Retina (tissue), 1 donor: ENCODE measurements around the gene PDZD4.

ENCODE experiments used
- DNase-seq: peaks from one replicate; pipeline ENCODE4 v3.0.0-alpha.2; 2016

Gene PDZD4

GRCh38 chrX:153867139-153867538 is 36.8 kb upstream of the PDZD4 start:
- no peak for DNase-seq

- DNase-seq, result no peak
Observed at GRCh38 chrX:153866302-153867019, 36.1 kb upstream of the PDZD4 start.

- no peak for DNase-seq
Observed at GRCh38 chrX:153865685-153866084, 35.3 kb upstream of the PDZD4 start.

GRCh38 chrX:153865321-153865580 is 34.9 kb upstream of the PDZD4 start:
- no peak for DNase-seq

DNA sequence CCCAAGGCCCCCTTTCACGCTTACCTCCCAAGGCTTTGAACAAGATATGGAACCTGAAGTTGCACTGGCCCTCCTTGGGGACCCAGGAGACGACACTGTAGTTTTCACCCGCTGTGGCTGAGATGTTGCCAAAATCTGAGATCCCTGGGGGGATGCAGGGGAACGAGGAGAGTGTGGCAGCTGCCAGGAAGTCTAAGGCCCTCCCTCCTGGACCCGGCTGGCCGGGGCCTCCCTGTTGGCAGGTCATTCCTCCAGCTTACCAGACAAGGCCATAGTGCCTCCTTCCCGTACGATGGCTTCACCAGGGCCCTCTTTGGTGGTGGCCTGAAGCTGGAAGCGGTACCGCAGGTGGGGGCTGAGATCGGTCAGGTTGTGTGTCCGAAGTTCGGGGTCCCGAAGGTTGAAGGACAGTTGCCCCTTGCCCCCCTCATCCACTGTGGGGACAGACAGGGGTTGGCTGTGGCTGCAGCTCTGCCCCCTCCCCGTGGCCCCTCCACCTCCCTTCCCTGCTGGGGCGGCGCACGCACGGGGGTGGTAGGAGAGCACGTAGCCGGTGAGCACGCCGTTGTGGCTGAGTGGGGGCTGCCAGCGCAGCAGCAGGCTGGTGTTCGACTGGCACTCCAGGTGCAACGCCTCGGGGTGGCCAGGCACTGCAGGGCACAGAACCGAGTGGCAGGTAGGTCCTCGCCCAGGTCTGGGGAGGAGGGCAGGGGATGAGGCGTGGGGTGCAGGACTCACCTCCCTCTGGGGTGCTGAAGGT is 34.4 kb upstream of the PDZD4 start:
- DNase-seq, result no peak

DNA sequence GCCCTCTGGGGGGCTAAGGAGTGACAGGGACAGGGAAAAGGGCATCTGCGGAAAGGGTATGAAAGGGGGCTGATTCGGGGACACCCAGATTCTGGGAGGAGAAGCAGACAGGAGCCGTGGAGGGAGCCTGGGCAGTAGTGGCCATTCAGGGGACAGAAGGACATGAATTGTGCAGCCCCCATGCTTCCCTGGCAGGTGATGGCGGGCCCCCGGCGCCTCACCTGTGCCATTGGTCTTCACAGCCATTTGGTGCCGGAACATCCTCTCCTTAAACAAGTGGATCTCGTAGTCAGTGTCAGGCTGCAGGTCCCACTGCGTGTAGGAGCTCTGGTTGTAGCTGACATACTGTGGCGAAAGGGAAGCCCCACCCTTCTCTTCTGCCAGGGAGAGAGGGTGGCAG is 33.8 kb upstream of the PDZD4 start:
- no peak for DNase-seq

GRCh38 chrX:153863251-153863991 is 33.1 kb upstream of the PDZD4 start:
- DNase-seq, result no peak

GRCh38 chrX:153862369-153863250 is 32.3 kb upstream of the PDZD4 start:
- no peak for DNase-seq

- no peak for DNase-seq
Observed at GRCh38 chrX:153861733-153862310, 31.5 kb upstream of the PDZD4 start.

DNA sequence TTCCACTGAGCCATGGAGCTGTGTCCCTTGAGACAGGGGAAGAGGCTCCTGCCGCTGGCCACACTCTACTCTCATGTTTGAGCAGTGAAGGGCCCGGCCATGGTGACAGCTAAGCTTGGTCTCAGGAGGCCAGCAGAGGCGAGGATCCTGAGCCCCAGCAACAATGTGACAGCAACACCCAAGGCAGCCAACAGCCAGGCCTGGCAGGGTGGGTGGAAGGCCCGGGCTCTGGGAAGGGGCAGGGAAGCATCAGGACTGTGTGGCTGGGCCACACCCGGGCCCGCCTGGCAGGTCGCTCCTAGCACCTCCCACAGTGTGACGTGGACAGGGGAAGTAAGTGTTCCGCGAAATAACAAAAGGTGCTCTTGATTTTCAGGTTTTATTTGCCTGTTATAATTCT is 30.8 kb upstream of the PDZD4 start:
- DNase-seq, result no peak

GRCh38 chrX:153857348-153857903 is 27.1 kb upstream of the PDZD4 start:
- DNase-seq, result no peak

- DNase-seq, result no peak
Observed at GRCh38 chrX:153854702-153855101, 24.4 kb upstream of the PDZD4 start.

- DNase-seq, result no peak
Observed at GRCh38 chrX:153853902-153854267, 23.5 kb upstream of the PDZD4 start.

DNA sequence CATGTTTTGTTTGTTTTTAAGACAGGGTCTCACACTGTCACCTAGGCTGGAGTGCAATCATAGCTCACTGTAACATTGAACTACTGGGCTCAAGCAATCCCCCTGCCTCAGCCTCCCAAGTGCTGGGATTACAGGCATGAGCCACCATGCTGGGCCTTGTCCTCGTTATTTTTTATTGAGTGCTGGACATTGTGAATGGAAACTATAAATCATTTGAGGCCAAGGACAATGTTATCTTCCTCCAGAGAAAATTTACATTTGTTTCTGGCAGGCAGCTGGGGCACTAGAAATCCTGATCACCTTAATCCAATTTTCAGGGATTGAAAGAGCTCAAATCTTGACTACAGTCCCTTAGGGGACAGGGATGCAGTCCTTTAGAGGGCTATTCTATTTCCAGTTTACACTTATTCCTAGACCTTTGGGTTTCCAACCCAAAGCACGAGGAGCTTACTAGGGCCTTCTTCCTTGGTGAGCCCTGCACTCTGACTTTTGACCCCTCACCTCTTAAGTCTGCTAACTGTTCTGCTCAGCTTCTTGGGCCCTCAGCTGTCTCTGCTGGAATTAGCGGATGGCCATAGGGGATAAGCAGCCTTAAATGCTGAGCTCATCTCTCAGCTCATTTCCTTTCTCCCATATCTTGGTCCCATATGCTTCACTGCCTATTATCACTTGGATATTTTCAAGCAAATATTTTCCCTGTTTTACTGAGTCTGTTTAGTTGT is 23.0 kb upstream of the PDZD4 start:
- no peak for DNase-seq

GRCh38 chrX:153851981-153852380 is 21.6 kb upstream of the PDZD4 start:
- DNase-seq, result no peak

GRCh38 chrX:153848325-153848724 is 18.0 kb upstream of the PDZD4 start:
- DNase-seq, result no peak

- DNase-seq, result no peak
Observed at GRCh38 chrX:153845842-153846241, 15.5 kb upstream of the PDZD4 start.

DNA sequence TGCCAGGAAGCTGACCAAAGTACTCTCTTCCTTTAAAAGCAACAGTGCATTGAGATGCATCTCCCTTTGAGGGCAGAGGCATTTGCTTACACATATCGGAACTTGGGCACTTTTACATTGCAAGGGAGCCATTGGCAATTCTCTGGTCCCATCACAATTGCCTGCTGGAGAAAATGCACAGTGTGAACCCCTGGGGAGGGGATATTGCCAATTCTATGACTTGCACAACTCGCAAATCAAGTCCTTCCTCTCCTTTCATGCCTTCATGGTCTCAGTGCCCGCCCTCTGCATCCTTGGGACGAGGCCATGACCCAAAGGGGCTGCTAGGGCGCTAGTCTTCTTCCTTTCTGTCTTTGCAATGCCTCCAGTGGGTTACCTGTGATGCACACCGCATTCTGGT is 14.9 kb upstream of the PDZD4 start:
- no peak for DNase-seq

GRCh38 chrX:153844509-153845082 is 14.3 kb upstream of the PDZD4 start:
- DNase-seq, result no peak

DNA sequence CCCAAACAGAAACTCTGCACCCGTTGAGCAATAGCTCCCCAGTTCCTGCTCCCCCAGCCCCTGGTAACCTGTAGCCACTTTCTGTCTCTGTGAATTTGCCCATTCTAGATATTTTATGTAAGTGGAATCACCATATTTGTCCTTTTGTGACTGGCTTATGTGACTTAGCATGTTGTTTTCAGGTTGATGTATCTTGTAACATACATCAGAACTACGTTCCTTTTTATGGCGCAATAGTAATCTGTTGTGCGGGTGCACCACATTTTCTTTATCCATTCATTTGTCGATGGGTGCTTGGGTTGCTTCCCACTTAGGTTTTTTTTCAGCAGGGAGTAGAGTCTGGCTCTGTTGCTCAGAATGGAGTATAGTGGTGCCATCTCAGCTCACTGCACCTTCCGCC is 6.6 kb upstream of the PDZD4 start:
- DNase-seq, result no peak

DNA sequence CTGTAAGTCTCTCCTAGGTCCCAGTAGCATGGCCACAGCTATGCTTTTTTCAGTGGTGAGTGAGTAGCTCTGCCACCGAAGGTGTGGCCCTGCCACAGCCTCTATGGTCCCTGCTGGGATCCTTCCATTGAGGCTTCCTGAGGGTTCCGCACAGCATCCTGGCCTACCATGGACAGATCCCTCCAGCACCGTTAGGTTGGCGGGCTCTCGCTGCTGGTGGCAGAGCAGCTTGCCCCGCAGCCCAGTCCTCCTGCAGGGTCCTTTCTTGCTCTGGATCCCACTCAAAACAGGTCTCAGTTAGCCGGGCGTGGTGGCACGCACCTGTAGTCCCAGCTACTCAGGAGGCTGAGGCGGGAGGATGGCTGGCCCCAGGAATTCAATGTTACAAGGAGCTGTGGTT is 2.4 kb upstream of the PDZD4 start:
- no peak for DNase-seq
